ENCODE measurements around the gene RNF32.
"Not testable (repeated sequence)": the region's sequence is repeated elsewhere in the genome, so short reads cannot be mapped to it uniquely, and the experiment has no call there.

Gene RNF32

DNA sequence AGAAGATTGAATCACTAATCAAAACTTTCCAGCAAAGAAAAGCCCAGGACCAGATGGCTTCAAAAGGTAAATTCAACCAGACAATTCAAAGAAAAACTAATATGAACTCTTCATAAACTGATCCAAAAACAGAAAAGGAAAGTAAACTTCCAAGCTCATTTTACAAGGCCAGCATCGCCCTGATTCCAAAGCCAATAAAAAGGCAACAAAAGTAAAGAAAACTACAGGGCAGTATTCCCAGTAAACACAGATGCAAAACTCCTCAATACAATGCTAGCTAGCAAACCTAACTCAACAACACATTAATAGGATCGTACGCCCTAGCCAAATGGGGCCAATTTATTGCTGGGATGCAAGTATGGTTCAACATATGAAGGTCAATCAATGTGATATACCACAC is 53.1 kb downstream of the RNF32 start:
- TF ChIP-seq, protein P1, sequence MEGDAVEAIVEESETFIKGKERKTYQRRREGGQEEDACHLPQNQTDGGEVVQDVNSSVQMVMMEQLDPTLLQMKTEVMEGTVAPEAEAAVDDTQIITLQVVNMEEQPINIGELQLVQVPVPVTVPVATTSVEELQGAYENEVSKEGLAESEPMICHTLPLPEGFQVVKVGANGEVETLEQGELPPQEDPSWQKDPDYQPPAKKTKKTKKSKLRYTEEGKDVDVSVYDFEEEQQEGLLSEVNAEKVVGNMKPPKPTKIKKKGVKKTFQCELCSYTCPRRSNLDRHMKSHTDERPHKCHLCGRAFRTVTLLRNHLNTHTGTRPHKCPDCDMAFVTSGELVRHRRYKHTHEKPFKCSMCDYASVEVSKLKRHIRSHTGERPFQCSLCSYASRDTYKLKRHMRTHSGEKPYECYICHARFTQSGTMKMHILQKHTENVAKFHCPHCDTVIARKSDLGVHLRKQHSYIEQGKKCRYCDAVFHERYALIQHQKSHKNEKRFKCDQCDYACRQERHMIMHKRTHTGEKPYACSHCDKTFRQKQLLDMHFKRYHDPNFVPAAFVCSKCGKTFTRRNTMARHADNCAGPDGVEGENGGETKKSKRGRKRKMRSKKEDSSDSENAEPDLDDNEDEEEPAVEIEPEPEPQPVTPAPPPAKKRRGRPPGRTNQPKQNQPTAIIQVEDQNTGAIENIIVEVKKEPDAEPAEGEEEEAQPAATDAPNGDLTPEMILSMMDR (conservative IDR thresholded peaks at IDR 0.05; ENCODE audit: low read depth, low read length): no peak
- no peak for DNase-seq (ENCODE audit: low read depth)
- H3K4me3 ChIP-seq (ENCODE audit: low read depth, low read length): no peak overlapping the region

- DNase-seq (ENCODE audit: low read depth); H3K4me3 ChIP-seq (ENCODE audit: low read depth, low read length): not testable (repeated sequence)
Measured at GRCh38 chr7:156697283-156697682, 56.7 kb downstream of the RNF32 start.

DNA sequence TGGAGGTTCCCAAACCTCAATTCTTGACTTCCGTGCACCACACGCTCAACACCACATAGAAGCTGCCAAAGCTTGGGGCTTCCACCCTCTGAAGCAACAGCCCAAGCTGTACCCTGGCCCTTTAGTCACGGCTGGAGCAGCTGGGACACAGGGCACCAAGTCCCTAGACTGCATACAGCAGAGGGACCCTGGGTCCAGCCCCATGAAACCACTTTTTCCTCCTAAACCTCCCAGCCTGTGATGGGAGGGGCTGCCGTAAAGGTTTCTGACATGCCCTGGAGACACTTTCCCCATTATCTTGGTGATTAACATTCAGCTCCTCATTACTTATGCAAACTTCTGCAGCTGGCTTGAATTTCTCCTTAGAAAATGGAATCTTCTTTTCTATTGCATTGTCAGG is 57.9 kb downstream of the RNF32 start:
- not testable (repeated sequence) for DNase-seq (ENCODE audit: low read depth); H3K4me3 ChIP-seq (ENCODE audit: low read depth, low read length)

DNA sequence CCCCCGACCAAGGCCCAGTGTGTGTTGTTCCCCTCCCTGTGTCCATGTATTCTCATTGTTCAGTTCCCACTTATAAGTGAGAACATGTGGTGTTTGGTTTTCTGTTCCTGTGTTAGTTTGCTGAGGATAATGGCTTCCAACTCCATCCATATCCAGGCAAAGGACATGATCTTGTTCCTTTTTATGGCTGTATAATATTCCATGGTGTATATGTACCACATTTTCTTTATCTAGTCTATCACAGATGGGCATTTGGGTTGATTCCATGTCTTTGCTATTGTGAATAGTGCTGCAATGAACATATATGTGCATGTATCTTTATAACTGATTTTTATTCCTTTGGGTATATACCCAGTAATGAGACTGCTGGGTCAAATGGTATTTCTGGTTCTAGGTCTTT is 61.2 kb downstream of the RNF32 start:
- DNase-seq (ENCODE audit: low read depth); H3K4me3 ChIP-seq (ENCODE audit: low read depth, low read length): not testable (repeated sequence)

- TF ChIP-seq, protein P1 (conservative IDR thresholded peaks at IDR 0.05; ENCODE audit: low read depth, low read length): no peak
- no peak for DNase-seq (ENCODE audit: low read depth)
- no peak overlapping the region for H3K4me3 ChIP-seq (ENCODE audit: low read depth, low read length)
Measured at GRCh38 chr7:156702399-156702798, 61.8 kb downstream of the RNF32 start.

DNA sequence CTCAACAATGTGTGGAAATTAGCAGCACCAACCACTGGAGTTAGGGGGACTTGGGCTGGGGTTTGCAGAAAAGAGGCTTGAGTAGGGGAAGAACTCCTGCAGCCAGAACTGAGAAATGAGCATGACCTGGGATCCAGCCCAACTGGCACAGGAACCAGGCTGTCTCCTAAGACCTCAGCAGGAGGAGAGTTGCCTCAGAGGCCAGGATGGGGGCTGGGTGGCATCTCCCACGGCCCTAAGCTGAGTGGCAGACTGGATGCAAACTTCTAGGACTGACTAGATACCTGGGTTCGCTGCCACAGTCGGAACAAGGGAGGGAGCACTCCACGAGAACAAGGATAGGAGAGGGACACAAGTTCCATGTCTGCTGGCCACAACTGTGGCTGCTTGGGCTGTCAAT is 62.6 kb downstream of the RNF32 start:
- TF ChIP-seq, protein P1 (conservative IDR thresholded peaks at IDR 0.05; ENCODE audit: low read depth, low read length): no peak
- no peak overlapping the region for H3K4me3 ChIP-seq (ENCODE audit: low read depth, low read length)
- DNase-seq (ENCODE audit: low read depth): no peak

DNA sequence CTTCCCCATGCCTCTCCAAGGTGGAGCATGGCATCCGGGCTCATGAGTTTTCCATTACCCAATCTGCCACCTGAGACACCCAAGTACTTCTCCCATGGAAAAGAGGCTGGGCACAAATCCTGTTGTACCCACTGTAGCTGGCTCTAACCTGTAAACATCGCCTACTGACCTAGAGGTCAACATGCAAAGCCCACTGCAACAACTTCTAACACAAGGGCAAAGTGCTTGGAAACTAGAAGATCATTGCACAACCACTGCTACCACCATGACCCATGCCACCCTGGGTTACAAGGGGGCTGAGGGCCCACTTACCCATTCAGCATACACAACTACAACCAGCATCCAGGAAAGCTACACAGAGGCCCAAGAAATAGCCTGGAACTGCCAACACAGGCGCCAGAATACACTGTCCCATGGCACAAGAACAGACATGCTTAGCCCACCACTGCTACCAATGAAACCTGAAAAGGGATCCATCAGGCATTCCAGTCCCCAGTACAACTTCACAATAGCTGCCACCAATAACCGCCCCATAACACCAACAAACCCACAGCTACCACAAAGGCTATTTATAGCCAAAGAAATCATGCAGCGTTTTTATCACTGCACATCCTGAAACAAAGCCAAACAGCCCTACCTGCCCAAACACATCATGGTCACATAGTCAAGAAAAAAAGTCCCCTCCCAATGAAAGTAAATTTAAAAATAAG is 63.4 kb downstream of the RNF32 start:
- TF ChIP-seq, protein P1 (conservative IDR thresholded peaks at IDR 0.05; ENCODE audit: low read depth, low read length): no peak
- no peak overlapping the region for H3K4me3 ChIP-seq (ENCODE audit: low read depth, low read length)
- no peak for DNase-seq (ENCODE audit: low read depth)

- TF ChIP-seq, protein P1 (conservative IDR thresholded peaks at IDR 0.05; ENCODE audit: low read depth, low read length): no peak
- DNase-seq (ENCODE audit: low read depth): no peak
- H3K4me3 ChIP-seq (ENCODE audit: low read depth, low read length): no peak overlapping the region
Measured at GRCh38 chr7:156722043-156722826, 81.7 kb downstream of the RNF32 start.

Measured in choroid plexus epithelial cell (primary cell).